AG09319 (cell line): Measurements from ENCODE around the gene BCL7A.

ENCODE experiments used
- DNase-seq: peaks from one replicate; pipeline ENCODE4 v3.0.0-alpha.2; 2010; ENCODE audit warnings: low read depth; ENCODE audit errors: extremely low read depth
- CTCF ChIP-seq: IDR thresholded peaks from 2 replicates; pipeline ENCODE4 v1.5.1; 2011; ENCODE audit warnings: low read depth, mild to moderate bottlenecking, inconsistent platforms, low read length, moderate library complexity

The BCL7A gene

GRCh38 chr12:122079033-122079531, 57.4 kb downstream of the BCL7A start:
- DNase-seq, result no peak
- TF ChIP-seq CTCF, result no peak

- no peak for DNase-seq
- TF ChIP-seq CTCF, result no peak
Measured at GRCh38 chr12:122079532-122080081, 57.9 kb downstream of the BCL7A start.

GRCh38 chr12:122080149-122081082, 58.7 kb downstream of the BCL7A start:
- no peak for DNase-seq
- no peak for TF ChIP-seq CTCF

GRCh38 chr12:122081083-122081696, 59.5 kb downstream of the BCL7A start:
- DNase-seq, result no peak
- no peak for TF ChIP-seq CTCF

- no peak; the same call in 1 of the 2 replicates for TF ChIP-seq CTCF
- DNase-seq, result no peak
Measured at GRCh38 chr12:122081697-122082221, 60.1 kb downstream of the BCL7A start.

- no peak for TF ChIP-seq CTCF
Measured at GRCh38 chr12:122082621-122083356, 61.1 kb downstream of the BCL7A start.

More at GRCh38 chr12:122082621-122083356, 61.1 kb downstream of the BCL7A start:
- no peak for DNase-seq
